Measurements from ENCODE around the gene RPH3AL.

RPH3AL gene

DNA sequence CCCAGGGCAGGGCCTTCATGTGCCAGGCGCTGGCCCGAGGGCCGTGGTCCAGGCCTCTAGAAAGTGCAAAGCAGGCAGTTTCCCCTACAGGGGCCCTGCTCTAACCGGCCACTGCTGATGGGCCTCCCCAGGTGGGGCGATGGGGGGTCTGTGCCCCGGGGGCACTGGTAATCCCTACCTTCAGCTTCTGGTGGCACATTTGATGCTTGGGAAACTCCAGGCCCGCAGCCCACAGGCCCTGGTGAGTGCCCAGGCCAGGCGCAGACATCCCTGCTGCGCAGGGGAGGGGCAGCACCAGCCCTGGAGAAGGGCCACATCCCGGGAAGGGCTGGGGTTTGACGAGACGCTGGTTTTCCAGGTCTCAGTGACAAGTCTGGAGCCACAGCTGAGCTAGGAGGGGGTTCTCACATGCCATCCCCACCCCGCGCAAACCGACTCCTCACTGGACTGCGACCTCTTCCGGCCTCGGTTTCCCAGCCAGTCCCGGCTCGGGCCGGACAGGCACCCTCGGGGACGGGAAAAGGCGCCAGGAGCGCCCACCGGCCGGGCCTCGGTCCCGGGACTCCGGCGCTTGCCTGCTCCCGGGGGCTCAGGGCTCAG, 172.7 kb downstream of the RPH3AL start:
- no peak for TF ChIP-seq CTCF (IDR thresholded peaks at IDR 0.05; ENCODE audit: control insufficient read depth, extremely low read depth, insufficient read depth)
- H3K4me3 ChIP-seq (ENCODE audit: low read depth, low read length): no peak overlapping the region
- DNase-seq (ENCODE audit: low read depth): no peak

GRCh38 chr17:179066-179432, 173.6 kb downstream of the RPH3AL start:
- H3K4me3 ChIP-seq (ENCODE audit: low read depth, low read length): no peak overlapping the region

DNA sequence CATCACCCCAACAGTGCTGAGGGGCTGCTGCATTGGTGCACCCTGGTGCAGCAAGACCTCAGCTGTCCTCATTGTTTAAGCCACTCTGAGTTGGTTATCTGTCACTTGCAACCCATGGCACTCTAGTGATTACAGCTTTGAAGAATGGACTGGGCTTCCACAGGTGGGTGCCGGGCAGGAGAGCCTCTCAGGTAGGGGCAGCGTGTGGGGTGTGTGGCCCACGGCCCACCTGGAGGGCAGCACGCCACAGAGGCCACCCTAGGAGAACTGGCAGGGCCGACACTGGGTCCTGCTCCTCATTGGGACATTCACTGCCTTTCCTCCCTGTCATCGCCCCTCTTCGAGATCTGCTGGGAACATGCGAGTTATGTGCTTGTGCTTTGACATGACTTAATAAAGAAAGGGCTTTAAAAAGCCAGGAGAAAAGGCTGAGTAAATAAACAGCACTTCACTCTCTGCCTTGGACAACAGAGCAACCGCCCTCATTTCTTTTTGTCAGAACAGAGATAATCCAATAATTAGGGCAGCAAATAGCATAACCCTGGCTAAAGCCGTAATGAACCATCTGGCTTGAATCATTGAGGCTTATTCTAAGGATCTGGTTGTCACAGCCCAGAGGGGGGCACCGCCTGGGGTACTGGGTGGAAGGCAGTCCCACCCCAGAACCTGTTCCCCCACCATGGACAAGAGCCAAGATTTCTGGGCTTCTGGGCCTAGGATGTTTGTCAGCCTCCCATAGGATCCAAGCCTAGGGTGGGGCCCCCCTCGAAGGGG, 174.1 kb downstream of the RPH3AL start:
- no peak overlapping the region for H3K4me3 ChIP-seq (ENCODE audit: low read depth, low read length)
- no peak for DNase-seq (ENCODE audit: low read depth)
- TF ChIP-seq CTCF (IDR thresholded peaks at IDR 0.05; ENCODE audit: control insufficient read depth, extremely low read depth, insufficient read depth): no peak

More at GRCh38 chr17:179066-179432, 173.6 kb downstream of the RPH3AL start:
- TF ChIP-seq CTCF (IDR thresholded peaks at IDR 0.05; ENCODE audit: control insufficient read depth, extremely low read depth, insufficient read depth): no peak
- no peak for DNase-seq (ENCODE audit: low read depth)

DNA sequence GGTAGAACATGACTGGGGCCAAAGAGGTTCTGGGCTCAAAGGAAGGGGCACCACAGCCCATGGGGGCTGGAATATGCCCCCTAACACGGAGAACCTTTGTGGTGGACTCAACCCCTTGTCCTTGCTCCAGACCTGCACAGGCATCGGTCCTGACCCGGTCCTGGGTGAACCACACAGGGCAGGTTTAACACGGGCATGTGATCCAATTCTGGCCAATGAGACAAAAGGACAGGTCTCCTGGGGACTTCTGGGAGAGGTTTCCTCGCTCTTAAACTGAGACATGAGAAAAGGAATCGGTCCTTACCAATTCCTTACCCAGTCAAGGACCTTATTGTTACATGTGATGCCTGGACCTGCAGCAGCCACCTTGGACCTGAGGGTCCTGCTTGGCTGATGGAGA, 174.8 kb downstream of the RPH3AL start:
- no peak for DNase-seq (ENCODE audit: low read depth)
- H3K4me3 ChIP-seq (ENCODE audit: low read depth, low read length): no peak overlapping the region
- TF ChIP-seq CTCF (IDR thresholded peaks at IDR 0.05; ENCODE audit: control insufficient read depth, extremely low read depth, insufficient read depth): no peak

GRCh38 chr17:177155-177554, 175.5 kb downstream of the RPH3AL start:
- DNase-seq (ENCODE audit: low read depth): no peak
- TF ChIP-seq CTCF (IDR thresholded peaks at IDR 0.05; ENCODE audit: control insufficient read depth, extremely low read depth, insufficient read depth): no peak
- H3K4me3 ChIP-seq (ENCODE audit: low read depth, low read length): no peak overlapping the region

GRCh38 chr17:173166-173911, 179.3 kb downstream of the RPH3AL start:
- DNase-seq (ENCODE audit: low read depth): no peak
- H3K4me3 ChIP-seq (ENCODE audit: low read depth, low read length): no peak overlapping the region
- no peak for TF ChIP-seq CTCF (IDR thresholded peaks at IDR 0.05; ENCODE audit: control insufficient read depth, extremely low read depth, insufficient read depth)
